ENCODE data around the gene RNPEPL1.

Gene RNPEPL1

DNA sequence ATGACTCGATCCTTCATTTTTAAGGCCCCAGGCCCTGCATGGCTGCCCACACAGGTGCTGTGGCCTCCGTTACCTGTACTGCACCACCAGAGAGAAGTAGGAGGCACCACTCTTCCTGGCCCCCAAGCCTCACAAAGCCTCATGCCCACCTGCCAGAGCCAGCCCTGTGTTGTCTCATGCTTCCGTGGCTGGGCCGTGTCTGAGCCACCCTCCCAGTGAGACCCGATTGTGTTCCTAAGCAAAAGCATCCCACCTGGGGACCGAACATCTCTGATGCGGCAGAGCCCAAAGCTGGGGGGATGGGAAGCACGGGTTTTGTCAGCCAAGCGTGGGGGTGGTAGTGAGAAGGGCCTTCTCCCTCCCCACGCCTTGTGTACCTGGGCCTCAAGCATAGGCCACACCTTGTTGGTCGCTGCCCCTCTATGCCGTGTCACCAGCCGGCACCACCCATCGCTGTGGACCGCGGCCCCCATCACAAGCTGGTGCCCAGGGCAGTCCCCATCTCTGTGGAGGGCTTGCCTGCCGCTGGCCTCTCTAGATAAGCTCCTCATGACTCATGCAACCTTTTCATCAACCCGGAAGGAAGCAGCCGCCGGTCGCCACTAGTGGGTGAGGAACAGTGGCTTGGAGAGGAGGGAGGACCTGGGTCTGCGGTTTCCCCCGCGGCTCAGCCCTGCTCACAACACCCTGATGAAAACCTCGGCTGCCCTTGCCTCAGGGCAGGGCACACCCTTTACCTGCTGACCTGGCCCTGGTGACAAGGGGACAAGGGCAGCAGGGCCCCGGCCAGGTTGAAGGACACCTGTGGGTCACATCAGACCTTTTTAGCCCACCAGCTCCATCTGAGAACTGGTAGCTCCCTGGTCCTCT is 2.7 kb upstream of the RNPEPL1 start:
- peak; percentile 86 to 87 for DNase-seq

DNA sequence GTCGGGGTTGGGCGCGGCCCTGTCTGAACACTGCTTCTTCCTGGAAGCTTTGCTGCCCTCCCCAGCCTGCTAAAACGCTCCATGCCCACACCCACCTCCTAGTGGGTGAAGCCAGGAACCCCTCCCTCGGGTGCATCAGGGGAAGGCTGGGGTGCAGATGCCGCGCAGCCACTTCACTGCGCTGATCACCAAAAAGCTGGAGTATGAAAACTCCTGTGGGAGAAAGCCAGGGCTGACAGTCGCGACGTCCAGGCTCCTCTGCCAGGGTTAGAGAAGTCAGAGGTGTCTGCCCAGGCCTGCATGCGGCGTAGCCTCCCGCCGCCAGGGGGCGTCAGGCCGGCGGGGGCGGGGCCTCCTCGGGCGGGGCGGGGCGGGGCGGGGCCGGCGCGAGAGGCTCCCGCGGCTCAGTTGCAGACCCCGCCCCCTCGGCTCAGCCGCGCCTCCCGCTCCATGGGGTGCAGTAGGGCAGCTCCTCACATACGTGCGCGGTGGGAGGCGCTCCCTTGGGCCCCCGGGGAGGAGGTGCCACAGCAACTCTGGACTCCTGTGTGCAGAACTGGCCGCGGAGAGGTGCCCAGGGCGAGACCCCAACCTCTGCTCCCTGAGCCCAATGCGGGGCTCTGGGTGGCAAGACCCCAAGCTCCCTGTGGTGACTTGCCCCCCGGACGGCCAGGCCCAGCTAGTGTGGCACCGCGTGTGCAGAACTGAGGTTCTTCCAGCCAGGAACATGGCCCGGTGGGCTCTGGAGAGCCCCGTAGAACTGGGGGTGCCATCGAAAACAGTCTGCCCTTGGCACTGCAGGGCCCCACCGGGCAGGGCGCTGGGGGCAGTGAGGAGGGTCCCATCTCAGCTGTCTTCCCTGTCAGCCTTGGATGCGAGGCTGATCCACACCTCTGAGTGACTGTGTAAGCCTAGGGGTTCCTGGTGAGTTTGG is 1.8 kb upstream of the RNPEPL1 start:
- peak; percentile 92 to 93 for DNase-seq

DNA sequence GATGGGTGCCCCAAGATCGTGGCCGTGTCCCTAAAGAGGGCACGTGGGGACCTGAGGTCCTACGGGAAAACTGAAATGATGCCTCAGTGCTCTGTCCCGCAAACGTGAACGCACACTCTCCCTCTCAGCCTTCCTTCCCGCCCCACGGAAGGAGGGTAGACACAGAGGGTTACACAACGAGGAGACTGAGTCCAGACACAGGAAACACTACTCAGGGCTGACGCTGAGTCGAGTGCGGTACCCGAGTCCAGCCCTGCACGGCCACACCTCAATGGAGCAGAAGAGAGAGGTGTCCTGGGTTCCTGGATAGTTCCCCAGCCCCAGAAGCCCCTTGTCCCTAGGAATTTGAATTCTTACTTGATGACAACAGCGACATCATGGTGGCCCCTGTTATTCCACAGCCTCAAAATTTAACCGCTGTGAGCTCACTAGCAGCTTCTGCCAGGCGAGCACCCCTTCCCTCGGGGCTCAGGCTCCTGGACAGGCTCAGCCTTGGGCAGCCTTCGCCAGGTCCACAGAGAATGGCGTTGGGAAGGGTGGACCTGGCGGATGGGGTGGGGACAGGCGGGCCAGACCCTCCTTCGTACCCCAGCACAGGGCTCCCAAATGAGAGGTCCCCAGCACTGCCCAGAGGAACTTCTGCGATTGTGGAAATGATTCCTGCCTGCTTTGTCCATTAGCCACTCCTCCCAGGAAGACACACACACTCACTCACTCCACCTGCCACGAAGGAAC is 980 bp upstream of the RNPEPL1 start:
- no peak for DNase-seq

DNA sequence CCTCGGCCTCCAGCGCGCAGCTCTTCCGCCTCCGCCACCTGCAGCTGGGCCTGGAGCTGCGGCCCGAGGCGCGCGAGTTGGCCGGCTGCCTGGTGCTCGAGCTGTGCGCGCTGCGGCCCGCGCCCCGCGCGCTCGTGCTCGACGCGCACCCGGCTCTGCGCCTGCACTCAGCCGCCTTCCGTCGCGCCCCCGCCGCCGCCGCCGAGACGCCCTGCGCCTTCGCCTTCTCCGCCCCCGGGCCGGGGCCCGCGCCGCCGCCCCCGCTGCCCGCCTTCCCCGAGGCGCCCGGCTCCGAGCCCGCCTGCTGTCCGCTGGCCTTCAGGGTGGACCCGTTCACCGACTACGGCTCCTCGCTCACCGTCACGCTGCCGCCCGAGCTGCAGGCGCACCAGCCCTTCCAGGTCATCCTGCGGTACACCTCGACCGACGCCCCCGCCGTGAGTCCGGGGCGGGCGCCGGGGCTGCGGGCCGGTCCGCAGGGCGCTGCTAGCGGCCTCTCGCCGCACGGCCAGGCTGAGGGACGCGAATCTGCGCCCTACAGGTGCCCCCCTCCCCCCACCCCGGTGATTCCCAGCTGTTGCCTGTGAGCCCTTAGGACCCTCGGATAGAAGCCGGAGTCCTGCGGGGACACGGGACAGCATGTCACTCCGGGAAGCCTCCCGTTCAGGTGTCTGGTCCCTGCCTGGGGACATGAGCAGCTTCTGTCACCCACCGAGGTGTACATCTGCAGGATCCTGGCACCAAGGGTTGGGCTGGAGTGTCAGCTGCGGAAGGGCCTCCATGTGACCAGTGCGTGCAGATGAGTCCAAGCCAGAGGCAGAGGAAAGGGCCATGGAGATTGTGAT is 616 bp downstream of the RNPEPL1 start:
- peak; percentile 39 to 43 for DNase-seq

DNA sequence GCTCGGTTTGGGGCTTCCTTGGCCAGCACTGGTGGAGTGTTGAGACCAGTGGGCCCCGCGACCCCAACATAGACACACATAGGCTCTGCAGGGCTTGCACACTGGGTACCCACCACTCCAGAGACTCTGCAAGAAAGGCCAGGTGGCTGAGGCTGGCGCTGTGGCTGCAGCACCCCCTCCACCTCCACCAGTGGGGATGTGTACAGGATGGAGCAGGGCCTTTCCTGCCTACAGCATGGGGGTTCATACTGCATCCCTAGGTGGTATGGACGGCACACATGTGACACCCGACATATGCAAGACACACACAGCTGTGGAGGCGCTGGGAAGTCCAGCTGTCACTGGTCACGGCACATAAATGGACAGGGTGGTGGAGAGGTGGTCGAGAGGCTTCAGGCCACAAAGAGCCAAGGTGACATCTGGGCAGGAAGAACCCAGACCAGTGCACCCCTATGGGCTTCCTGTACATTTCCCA is 1.3 kb downstream of the RNPEPL1 start:
- DNase-seq, result no peak

DNA sequence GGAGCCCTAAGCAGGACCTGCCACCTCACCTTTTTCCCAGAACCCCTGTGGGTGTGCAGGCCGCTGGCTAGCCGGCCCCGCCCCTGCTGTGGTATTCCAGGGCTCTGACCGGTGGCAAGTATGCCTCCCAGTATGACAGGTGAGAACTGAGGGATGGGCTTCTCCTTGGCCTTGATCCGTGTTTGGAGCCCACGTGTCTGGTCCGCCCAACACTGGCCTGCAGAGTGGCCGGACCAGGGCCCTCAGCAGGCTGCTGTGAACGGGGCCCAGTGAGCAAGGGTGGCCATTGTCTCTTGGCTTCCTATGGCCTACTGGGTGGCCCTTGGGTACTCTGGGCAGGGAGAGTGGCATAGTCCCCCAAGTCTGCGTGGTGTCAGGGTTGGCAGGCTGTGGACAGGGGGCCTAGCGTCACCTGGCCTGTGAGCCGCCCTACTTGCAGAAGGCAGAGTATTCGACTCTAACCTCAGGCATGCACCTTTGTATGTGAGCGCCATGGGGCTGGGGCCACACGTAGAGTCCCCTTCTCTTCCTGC is 1.8 kb downstream of the RNPEPL1 start:
- DNase-seq, result no peak

DNA sequence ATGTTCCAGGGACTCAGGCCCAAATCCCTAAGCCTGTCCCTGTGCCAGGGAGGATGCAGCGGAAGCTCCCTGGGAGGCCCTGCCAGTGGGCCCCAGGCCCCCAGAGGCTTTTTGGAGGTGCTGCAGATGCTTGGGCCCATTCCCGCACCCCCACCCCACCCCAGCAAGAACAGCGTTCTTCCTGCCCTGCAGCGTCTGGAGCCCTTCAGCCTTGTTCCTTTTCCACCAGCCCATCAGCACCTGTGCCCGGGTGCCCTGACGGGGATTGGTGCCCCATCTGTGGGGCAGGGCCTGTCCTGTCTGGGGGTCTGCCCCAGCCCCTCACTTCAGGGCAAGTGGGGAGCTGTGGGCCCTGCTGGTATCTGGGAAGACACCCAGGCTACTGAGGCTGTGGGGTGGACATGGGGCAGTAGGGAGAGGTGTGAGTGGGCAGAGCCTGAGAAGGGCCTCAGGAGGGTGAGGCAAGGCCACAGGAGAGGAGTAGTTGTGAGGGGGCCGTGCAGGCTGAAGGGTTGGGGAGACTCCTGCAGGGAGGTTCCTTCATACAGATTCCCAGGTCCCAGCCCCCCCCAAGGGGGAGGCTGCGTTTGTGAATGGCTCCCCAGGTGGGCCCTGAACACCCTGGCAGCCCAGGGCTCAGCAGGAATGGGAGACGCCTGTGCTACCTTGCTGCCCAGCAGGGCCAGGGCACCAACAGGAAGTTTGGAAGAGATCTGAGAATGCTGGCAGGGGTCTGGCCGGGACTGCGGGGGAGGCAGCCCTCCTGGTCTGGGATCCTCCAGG is 2.4 kb downstream of the RNPEPL1 start:
- no peak for DNase-seq

DNA sequence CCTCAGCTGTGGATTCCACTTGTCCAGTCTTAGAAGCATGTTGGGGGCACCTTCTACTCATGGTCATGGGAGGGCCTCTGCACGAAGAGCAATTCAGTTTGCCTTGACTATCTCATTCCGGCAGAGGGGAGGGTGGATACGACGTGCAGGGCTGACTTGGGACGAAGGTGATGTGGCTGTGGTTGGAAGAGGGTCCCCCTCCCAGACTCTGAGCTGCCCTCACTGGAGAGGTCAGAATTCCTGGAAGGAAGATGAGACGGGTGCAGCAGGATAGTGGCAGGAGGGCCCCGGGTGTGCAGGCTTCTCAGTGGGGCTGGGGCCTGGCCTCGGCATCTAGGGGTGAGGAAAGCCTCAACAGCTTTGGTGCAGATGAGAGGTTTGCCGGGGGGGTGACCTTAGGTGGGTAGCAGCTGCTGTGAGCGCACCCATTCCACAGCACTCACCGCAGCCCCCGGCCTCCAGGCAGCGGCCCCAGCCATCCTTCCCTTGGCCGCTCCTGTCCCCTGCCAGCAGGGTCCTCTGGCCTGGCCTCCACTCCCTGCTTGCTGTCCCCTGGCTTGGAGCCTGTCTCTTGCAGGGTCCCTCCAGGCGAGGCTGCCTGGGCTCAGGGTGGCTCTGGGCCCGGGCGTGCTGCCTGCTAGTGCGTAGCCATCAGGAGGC is 3.2 kb downstream of the RNPEPL1 start:
- no peak for DNase-seq

DNA sequence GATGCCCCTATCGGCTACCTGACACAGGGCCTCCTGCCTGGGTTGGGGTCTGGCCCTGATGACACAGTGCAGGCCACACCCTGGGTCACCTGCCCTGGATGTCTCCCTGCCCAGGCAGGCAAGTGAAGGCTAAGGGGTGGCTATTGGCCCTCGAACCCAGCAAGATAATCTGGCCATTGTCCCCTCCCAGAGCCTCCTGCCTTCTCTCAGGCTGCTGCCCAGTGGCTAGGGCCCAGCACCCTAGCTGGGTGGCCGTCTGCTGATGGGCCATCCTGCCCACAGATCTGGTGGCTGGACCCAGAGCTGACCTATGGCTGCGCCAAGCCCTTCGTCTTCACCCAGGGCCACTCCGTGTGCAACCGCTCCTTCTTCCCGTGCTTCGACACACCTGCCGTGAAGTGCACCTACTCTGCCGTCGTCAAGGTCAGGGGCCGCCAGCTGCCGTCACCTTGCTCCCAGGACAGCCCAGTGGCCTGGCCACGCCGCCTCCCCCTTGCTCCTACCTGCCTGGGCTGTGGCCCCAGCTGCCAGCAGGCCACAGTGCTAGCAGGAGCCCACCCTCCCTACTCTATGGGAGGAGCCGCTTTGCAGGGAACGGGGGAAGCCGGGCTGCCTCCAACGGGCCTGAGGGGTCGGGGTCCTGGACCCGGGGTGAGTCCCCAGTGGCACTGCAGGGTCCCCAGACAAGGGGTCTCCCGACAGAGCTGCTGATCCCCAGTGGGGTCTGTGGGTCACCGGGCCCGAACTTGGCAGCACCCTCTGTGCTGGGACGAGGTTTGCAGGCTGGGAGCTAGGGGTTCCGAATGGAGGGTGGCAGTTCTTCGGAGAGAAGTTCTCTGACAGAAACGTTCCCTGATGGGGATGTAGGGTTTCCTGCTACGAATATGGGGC is 4.1 kb downstream of the RNPEPL1 start:
- DNase-seq, result no peak

DNA sequence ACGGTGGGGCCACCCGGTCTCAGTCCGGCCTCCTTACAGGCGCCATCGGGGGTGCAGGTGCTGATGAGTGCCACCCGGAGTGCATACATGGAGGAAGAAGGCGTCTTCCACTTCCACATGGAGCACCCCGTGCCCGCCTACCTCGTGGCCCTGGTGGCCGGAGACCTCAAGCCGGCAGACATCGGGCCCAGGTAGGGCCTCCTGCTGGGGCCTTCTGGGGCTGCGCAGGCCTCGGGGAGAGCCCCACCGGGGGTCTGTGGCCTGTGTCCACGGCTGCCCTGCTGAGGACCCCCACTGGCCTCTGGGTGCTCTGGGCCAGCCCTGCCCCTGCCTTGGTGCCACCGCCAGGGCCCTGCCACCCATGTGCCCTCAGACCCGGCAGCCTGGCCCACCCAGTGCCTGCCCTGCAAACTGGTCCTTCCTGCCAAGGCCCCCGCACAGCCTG is 4.8 kb downstream of the RNPEPL1 start:
- no peak for DNase-seq

DNA sequence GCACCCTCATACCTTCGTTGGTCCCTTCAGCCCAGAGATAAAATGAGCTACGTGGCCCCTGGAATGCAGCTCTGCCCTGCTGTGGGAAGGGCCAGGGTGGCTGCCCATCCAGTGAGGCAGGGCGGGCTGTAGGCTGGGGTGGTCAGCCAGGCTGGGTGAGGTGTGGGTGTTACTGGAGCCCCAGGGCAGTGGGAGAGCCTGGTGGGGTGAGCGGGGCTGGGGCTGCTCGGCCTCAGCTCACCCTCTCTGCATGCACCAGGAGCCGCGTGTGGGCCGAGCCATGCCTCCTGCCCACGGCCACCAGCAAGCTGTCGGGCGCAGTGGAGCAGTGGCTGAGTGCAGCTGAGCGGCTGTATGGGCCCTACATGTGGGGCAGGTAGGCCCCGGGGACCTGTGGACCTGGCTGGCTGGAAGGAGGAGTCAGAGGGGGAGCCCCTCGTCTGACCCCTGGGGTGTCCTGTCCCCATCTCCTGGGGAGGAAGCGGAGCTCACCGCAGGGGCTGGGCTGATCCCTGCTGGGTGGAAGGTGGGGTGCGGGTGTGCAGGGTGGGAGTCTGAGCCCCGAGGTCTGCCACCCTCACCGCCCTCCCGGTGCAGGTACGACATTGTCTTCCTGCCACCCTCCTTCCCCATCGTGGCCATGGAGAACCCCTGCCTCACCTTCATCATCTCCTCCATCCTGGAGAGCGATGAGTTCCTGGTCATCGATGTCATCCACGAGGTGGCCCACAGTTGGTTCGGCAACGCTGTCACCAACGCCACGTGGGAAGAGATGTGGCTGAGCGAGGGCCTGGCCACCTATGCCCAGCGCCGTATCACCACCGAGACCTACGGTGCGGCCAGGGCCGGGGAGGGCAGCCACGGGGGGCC is 5.5 kb downstream of the RNPEPL1 start:
- DNase-seq, result no peak

DNA sequence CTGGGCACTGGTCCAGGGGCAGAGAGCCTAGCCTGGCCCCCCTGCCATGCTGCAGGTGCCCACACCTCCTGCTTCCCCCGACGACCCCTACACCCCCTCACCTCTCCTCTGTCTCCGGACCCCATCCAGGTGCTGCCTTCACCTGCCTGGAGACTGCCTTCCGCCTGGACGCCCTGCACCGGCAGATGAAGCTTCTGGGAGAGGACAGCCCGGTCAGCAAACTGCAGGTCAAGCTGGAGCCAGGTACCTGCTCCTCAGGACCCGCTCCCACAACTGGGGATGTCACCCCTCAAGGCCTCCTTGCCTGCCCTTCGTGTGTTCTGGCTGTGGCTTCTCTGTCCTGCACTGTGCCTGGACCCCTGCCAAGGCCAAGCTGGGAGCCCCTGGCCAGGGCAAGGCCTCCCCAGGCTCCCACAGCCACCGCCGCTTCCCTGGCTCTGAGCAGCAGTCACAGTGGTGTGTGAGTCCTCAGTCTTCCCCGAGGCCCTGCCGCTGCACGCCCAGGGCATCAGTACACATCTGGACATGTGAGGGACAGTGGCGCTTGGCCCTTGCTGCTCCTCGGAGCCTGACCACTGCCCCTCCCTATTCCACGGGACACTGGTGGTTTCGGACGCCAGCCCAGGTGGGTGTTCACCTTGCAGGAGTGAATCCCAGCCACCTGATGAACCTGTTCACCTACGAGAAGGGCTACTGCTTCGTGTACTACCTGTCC is 6.3 kb downstream of the RNPEPL1 start:
- DNase-seq, result no peak

DNA sequence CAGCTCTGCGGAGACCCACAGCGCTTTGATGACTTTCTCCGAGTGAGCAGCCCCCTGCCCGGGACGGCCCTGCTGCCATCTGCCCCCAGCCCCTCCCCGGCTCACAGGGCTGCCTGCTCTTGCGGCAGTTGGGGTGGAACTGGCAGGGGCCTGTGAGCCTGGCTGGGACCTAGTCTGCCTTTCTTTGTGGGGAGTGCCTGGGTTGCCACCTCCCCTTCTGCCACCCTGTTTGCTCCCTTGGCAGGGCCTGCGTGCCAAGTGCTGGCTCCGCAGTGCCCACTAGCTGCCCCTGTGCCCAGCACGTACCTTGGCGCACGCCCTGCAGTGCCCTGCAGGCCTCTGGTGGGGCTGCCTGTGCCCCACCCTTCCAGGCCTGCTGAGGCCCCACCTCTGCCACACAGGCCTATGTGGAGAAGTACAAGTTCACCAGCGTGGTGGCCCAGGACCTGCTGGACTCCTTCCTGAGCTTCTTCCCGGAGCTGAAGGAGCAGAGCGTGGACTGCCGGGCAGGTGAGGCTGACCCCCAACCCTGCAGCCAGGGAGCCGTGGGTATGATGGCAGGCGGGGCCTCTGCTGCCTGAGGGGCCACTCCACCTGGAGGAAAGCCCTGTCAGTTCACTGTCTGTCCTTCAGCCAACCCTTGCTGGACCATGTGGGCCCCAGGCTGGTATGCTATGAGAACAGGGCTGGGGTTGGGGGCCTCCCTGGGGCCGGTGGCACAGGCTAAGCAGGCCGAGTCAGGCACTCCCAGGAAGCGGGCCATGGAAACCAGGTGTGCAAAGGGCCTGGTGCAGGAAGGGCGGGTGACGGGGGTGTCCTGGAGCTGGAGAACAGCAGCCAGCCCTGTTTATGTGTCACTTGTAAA is 7.0 kb downstream of the RNPEPL1 start:
- DNase-seq, result no peak

DNA sequence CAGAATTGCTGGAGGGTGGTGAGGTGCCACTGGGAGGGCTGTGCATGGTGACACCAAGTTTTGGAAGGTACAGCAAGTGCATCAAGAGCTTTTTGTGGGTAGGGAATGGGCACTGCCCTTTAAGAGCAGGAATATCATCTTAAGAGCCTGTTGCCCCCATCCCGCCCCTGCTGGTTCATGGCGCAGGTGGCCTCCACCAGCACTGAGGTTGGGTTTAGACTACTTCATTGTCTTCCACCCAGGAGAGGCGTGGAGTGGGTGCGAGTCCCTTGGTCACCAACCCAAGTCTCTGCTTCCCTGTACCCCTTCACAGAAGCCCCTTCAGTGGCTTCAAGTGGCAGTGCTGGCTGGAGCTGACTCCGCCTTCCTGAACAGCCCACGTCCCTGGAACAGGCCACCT is 7.8 kb downstream of the RNPEPL1 start:
- no peak for DNase-seq

DNA sequence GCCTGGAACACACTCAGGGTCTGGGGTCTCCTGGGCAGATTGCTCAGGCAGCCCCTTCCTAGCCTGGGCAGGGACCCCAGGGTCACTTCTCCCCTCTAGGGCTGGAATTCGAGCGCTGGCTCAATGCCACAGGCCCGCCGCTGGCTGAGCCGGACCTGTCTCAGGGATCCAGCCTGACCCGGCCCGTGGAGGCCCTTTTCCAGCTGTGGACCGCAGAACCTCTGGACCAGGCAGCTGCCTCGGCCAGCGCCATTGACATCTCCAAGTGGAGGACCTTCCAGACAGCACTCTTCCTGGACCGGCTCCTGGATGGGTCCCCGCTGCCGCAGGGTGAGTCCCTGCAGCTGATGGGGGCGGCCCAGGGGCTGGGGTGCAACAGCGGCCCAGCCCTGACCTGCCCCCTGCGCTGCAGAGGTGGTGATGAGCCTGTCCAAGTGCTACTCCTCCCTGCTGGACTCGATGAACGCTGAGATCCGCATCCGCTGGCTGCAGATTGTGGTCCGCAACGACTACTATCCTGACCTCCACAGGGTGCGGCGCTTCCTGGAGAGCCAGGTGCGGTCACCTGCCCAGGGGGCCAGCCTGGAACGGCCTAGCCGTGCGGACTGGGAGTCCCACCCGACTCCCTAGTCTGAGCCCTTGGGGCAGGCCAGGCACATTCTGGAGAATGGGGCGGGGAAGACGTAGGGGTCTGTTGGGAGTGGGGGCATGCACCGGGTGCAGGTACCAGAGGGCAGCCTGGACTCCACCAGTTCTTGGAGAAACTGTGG is 8.3 kb downstream of the RNPEPL1 start:
- DNase-seq, result no peak

Measured in activated CD4-positive, alpha-beta T cell treated with anti-CD3 and anti-CD28 coated beads, Interleukin-2, amount 50 U/mL, for 4 hours (primary cell).